HG03159 (cell line): Measurements from ENCODE around the gene KIAA0753.

ENCODE experiments used
- ATAC-seq: cut with Tn5 transposase; IDR thresholded peaks from one replicate; pipeline ENCODE4 v1.9.1; 2021; ENCODE audit warnings: mild to moderate bottlenecking, moderate library complexity; ENCODE audit not compliant: unreplicated experiment

KIAA0753 gene

DNA sequence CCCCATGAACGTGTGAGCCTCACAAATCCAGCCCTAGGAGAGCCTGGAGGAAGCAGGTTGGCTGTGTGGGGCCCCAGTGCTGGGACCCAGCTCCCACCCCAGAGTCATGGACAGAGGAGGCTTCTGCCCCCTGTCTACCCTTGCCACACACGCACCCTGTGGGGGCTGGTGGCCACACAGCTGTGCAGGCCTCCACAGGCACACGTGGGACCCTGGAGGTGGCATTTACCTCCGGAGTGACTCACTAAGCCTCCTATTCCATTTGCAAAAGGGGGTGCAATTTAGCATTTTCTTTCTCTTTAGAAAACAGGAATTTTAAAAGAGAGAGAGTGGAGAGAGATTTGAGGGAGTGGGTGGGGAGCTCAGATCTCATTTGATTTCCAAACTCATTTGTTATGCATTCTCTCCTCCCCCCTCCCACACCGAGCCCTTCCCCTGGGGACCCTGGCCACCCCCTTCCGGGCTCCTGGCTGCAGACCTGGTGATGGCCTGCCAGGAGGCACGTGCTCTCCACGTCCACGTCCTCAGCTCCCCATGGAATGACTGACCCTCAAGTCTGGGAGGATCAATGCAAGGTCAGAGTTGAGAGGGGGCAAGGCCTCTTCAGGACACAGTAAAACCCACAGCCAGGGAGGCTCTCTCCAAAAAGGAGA lies 91.0 kb downstream of the KIAA0753 start:
- no peak for ATAC-seq

- no peak for ATAC-seq
These were observed 91.8 kb downstream of the KIAA0753 start for GRCh38 chr17:6548578-6549330.

DNA sequence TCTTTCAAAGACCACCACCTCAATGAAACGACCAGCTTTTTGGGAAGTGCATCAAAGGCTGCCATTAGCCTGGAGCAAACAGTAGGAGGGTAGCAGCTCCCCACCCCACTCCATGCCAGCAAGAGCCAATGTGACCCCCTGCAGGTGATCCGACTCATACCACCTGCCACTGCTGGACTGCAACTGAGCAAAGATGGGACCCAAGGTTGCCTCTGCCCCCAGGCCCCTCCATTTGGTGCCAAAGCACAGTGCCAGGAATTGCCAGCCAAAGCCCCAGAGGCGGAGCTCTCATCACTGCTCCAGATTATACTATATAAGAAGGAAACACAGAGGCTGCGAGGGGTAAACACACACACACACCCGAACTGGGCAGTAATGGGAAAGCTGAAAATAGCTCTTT lies 92.5 kb downstream of the KIAA0753 start:
- ATAC-seq: no peak

DNA sequence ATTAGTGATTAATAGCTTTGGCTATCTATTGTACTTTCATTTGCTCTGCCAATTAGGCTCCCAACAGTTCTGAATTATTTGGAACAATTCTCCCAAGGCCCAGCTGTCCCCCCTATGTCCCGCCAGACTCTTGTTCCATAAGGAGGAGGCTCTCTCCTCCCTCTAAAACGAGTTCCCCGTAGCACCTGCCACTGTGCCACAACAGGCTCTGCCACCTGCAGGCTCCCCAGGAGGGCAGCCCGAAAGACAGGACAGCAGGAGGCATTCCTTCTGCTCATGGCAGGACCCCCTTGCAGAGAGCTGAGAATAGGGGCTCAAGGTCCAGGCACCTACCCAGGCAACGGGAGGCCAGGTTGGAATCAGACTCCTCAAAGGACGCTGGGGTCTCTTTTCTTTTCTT lies 93.2 kb downstream of the KIAA0753 start:
- ATAC-seq: no peak

- no peak for ATAC-seq
These were observed 94.3 kb downstream of the KIAA0753 start for GRCh38 chr17:6546069-6546718.

- ATAC-seq: no peak
These were observed 95.2 kb downstream of the KIAA0753 start for GRCh38 chr17:6545291-6545690.

DNA sequence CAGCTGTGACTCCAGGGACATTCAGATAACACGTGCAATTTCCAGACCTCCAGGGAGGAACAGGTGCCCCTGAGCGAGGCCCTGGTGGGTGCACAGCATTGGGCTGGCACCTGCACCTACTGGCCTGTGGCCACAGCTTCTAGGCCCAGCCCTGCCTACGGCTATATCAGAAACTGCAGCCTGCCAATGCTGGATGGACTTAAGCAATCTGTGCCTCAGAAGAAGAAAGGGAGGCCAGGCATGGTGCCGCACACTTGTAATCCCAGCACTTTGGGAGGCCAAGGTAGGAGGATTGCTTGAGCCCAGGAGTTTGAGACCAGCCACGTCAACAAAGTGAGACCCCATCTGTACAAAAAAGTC lies 96.5 kb downstream of the KIAA0753 start:
- ATAC-seq: no peak

DNA sequence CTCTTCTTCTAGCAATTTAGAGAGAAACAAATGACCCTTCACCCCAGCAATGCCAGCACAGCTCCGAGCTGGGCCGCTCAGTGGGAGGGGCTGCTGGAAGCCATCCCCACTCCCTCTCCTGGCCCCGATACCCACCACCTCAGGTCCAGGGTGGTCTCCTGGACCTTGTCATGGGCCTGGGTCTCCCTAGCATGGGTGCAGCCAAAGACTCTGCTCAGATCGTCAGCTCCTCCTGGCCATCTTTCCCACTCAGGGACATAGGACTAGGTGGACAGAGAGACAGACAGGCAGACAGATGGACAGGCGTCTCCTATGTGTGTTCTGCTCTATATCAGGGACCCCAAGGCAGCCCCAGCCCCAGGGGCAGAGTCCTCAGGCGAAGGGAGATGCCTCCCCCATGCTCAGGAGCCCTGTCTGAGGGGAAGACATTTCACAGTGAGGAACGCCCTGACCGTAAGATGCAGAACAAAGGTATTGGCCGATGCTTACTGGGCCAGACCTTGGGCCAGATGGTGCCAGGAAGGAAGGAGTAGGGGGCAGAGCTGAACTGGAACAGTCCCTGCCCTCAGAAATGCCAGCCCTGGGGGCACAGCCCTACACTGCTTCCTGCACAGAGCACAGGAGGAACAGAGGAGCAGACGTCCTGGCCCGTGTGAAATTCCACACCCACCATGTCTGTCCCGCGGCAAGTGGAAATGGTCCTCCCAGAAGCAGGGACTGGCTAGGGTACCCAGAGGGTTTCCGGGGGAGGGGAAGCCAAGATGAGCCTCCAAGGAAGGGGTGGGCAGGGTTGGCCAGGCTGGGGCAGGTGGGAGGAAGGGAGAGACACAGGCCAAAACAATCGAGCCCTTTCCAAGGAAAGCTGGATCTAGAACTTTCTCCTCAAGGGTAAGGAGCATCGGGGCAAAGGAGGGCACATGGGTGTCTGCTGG lies 97.2 kb downstream of the KIAA0753 start:
- no peak for ATAC-seq

- ATAC-seq: no peak
These were observed 97.9 kb downstream of the KIAA0753 start for GRCh38 chr17:6542577-6542976.

DNA sequence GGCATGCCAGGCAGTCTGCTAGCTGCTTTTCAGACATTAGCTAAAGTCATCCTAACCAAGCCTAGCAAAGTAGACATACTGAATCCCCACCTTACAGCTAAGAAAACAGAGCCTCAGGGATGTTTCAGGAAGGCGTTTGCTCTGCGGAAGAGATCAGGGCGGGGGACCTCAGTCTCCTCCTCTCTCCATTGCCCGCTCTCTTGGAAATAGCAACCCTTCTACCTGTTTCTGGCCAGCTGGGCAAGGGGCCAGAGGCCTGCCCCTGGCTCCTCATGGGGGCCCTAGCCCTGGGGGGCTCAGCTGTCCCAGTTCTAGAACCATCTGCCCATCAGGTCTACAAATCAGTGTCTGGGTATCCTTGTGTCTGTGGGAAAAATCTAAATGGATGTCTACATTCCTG lies 98.6 kb downstream of the KIAA0753 start:
- ATAC-seq: no peak

DNA sequence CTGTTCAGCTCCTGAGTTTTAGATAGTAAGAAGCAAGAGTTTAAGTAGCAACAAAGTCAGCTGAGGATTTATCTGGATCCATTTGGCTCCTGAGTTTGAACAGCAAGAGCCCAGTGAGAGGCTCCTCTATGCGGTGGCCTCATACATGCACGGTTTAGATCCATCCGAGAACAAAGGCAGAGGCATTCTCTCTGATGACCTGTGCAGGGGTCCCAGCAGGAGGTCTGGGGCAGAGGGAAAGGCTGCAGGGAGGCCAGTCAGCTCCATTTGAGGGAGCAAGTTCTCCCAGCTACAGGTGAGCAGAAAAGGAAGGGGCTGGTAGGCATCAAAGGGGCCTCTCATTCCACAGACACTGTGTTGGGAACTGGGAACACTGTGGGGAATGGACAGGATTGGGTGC lies 100.6 kb downstream of the KIAA0753 start:
- no peak for ATAC-seq

GRCh38 chr17:6536566-6537065 lies 103.9 kb downstream of the KIAA0753 start:
- no peak for ATAC-seq

- no peak for ATAC-seq
These were observed 104.5 kb downstream of the KIAA0753 start for GRCh38 chr17:6536053-6536452.

GRCh38 chr17:6534846-6535514 lies 105.5 kb downstream of the KIAA0753 start:
- no peak for ATAC-seq

- no peak for ATAC-seq
These were observed 108.0 kb downstream of the KIAA0753 start for GRCh38 chr17:6532441-6532885.

DNA sequence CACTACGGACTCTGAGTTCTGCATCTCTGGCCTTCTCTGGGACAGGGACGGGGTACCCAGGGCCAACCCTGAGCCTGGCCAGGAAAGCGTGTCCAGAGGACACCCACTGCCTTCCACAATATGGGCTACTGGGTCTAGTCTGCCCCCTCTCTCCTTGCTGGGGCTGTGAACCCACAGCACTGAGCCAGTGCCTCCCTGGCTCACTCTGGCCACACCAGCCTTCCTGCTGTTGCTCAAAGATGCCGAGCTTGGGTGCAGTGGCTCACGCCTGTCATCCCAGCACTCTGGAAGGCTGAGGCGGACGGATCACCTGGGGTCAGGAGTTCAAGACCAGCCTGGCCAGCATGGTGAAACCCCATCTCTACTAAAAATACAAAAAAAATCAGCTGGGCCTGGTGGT lies 108.9 kb downstream of the KIAA0753 start:
- no peak for ATAC-seq

GRCh38 chr17:6530324-6530920 lies 110.1 kb downstream of the KIAA0753 start:
- ATAC-seq: no peak

DNA sequence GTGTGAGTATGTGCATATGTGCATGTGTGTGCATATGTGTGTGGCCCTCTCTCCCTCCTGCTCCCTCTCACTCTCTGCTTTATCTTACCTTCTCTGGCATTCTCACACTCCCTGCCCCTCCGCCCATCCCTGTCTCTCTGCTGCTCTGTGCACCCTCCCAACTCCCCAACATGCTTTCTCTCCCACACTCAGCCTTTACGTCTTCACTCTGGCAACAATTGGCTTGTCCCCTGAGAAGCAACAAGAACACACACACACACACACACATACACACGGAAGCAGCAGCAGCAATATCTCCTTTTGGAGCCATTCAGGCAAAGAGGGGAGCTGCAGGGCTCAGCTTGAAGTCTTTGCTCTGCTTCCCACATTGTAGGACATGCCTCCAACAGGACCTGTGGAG lies 112.0 kb downstream of the KIAA0753 start:
- ATAC-seq: no peak
